ENCODE measurements around the gene PRXL2C. TPM values are rescaled to one million over a fixed set of nuclear protein-coding genes. Genes with fewer than 3 reads are reported as not detected.
A peak's percentile ranks its signal among the peaks of the same experiment; 100 is the strongest.

The PRXL2C gene
- total and polyA plus RNA-seq, 2 donors from 2014 or later, result 6.4 to 19.8 TPM

GRCh38 chr9:96646081-96646991 lies 8.8 kb downstream of the PRXL2C start:
- no peak for TF ChIP-seq CTCF (IDR thresholded peaks at IDR 0.05; ENCODE audit: borderline replicate concordance, extremely low read depth, insufficient read depth)
- peaks cover 0 to 11% (median 2%) of the 10 kb centered on the region in 3 donors for H3K36me3 ChIP-seq (ENCODE audit: control insufficient read depth in 2 of 3, insufficient read depth in 3 of 3, low read length in 3 of 3)
- no peak overlapping the region for H3K4me3 ChIP-seq (ENCODE audit: low read length in 3 of 3)
- intact Hi-C loops (cut with DNase I), result no loop called here
- DNase-seq (peak in 1 of 5 donors; percentile 13), FAIRE-seq (no peak)
- no peak overlapping the region for H3K27ac ChIP-seq (ENCODE audit: low read depth in 2 of 2, low read length in 2 of 2)
- no peaks in the 10 kb centered on the region for H3K4me1 ChIP-seq (ENCODE audit: control insufficient read depth in 2 of 3, insufficient read depth in 2 of 3, low read depth in 1 of 3, low read length in 3 of 3)
- no peaks in the 10 kb centered on the region for H3K9me3 ChIP-seq (ENCODE audit: control insufficient read depth in 2 of 3, insufficient read depth in 1 of 3, low read length in 3 of 3)
- no peaks in the 10 kb centered on the region for H3K27me3 ChIP-seq (ENCODE audit: control insufficient read depth, insufficient read depth, low read length)
- H3K9ac ChIP-seq (ENCODE audit: low read length in 3 of 3), result no peak overlapping the region

GRCh38 chr9:96644137-96644536 lies 11.0 kb downstream of the PRXL2C start:
- no peak for FAIRE-seq
- peaks cover 0 to 2% (median 0%) of the 10 kb centered on the region in 3 donors for H3K36me3 ChIP-seq (ENCODE audit: control insufficient read depth in 2 of 3, insufficient read depth in 3 of 3, low read length in 3 of 3)

GRCh38 chr9:96641514-96641913 lies 13.6 kb downstream of the PRXL2C start:
- FAIRE-seq, result no peak
- Histone ChIP-seq H3K9ac (ENCODE audit: low read length in 3 of 3) (no peak overlapping the region), H3K4me1 (ENCODE audit: control insufficient read depth in 2 of 3, insufficient read depth in 2 of 3, low read depth in 1 of 3, low read length in 3 of 3) (no peaks in the 10 kb centered on the region), H3K9me3 (ENCODE audit: control insufficient read depth in 2 of 3, insufficient read depth in 1 of 3, low read length in 3 of 3) (no peaks in the 10 kb centered on the region), H3K36me3 (ENCODE audit: control insufficient read depth in 2 of 3, insufficient read depth in 3 of 3, low read length in 3 of 3) (peaks cover 0 to 2% (median 0%) of the 10 kb centered on the region in 3 donors), H3K27me3 (ENCODE audit: control insufficient read depth, insufficient read depth, low read length) (no peaks in the 10 kb centered on the region), H3K4me3 (ENCODE audit: low read length in 3 of 3) (no peak overlapping the region), H3K27ac (ENCODE audit: low read depth in 2 of 2, low read length in 2 of 2) (no peak overlapping the region)
- no peak for TF ChIP-seq CTCF (IDR thresholded peaks at IDR 0.05; ENCODE audit: borderline replicate concordance, extremely low read depth, insufficient read depth)
- DNase-seq, result peak in 2 of 5 donors; percentile 45 to 62
- intact Hi-C loops (cut with DNase I), result no loop called here

More at GRCh38 chr9:96644137-96644536, 11.0 kb downstream of the PRXL2C start:
- Histone ChIP-seq H3K4me3 (ENCODE audit: low read length in 3 of 3) (no peak overlapping the region), H3K4me1 (ENCODE audit: control insufficient read depth in 2 of 3, insufficient read depth in 2 of 3, low read depth in 1 of 3, low read length in 3 of 3) (no peaks in the 10 kb centered on the region), H3K27me3 (ENCODE audit: control insufficient read depth, insufficient read depth, low read length) (no peaks in the 10 kb centered on the region), H3K9ac (ENCODE audit: low read length in 3 of 3) (no peak overlapping the region), H3K9me3 (ENCODE audit: control insufficient read depth in 2 of 3, insufficient read depth in 1 of 3, low read length in 3 of 3) (no peaks in the 10 kb centered on the region), H3K27ac (ENCODE audit: low read depth in 2 of 2, low read length in 2 of 2) (no peak overlapping the region)
- intact Hi-C loops (cut with DNase I), result no loop called here
- DNase-seq, result no peak
- no peak for TF ChIP-seq CTCF (IDR thresholded peaks at IDR 0.05; ENCODE audit: borderline replicate concordance, extremely low read depth, insufficient read depth)
